ENCODE data around the gene FIBP. TPM values are rescaled to one million over a fixed set of nuclear protein-coding genes. Genes with fewer than 3 reads are reported as not detected.

FIBP gene
- total RNA-seq, 4 donors from 2014 or later: 39.6 to 79.3 (median 53.0) TPM

- peaks cover 0 to 26% of the 10 kb centered on the region in 2 donors for H3K36me3 ChIP-seq
- ATAC-seq: peak; percentile 13 to 22
- in situ Hi-C loops (cut with MboI; ENCODE audit: low sequenced_read_pairs in 4 of 4): no loop called here
- no peaks in the 10 kb centered on the region for H3K27me3 ChIP-seq
- TF ChIP-seq CTCF (IDR thresholded peaks at IDR 0.05 in 4 of 5, conservative IDR thresholded peaks at IDR 0.05 in 1 of 5): no peak
- no peak for TF ChIP-seq POLR2A (IDR thresholded peaks at IDR 0.05)
- peak overlapping the region; percentile 80 to 93 (median 86) for H3K27ac ChIP-seq
- peak overlapping the region; percentile 77 to 93 (median 84) for H3K4me3 ChIP-seq
- intact Hi-C loops (cut with DNase I; ENCODE audit: low total_unique reads): loop anchor here (1.0 to 10.0 kb wide), 12 partner anchors 31 to 907 kb away; partner anchors contain the start of genes ARL2, BANF1, EIF1AD and FIBP
- DNase-seq: peak in 1 of 2 donors; percentile 23
- peaks cover 43 to 46% of the 10 kb centered on the region in 2 donors for H3K4me1 ChIP-seq
- no peaks in the 10 kb centered on the region for H3K9me3 ChIP-seq
Observed at GRCh38 chr11:65919573-65920371, 31.5 kb upstream of the FIBP start.

GRCh38 chr11:65919141-65919572 is 30.9 kb upstream of the FIBP start, which contains the start of gene DRAP1:
Gene DRAP1 (plus strand): TSS chr11:65919426. CDS start chr11:65919502, 76 bp downstream.
- in situ Hi-C loops (cut with MboI; ENCODE audit: low sequenced_read_pairs in 4 of 4): no loop called here
- Histone ChIP-seq H3K27ac (peak within 1 kb of the TSS; percentile 86 to 98 (median 94)), H3K4me1 (peaks cover 47 to 49% of the 10 kb centered on the region in 2 donors), H3K4me3 (peak within 1 kb of the TSS; percentile 77 to 95 (median 92)), H3K36me3 (peaks cover 0 to 26% of the 10 kb centered on the region in 2 donors), H3K9me3 (no peaks in the 10 kb centered on the region), H3K27me3 (no peaks in the 10 kb centered on the region)
- intact Hi-C loops (cut with DNase I; ENCODE audit: low total_unique reads): loop anchor here (1.0 to 10.0 kb wide), 12 partner anchors 31 to 907 kb away; partner anchors contain the start of genes ARL2, BANF1, EIF1AD and FIBP
- DNase-seq: peak; percentile 99
- peak; percentile 66 to 75 for ATAC-seq
- TF ChIP-seq CTCF (IDR thresholded peaks at IDR 0.05 in 4 of 5, conservative IDR thresholded peaks at IDR 0.05 in 1 of 5) (peak in 3 of 5 experiments; percentile 9 to 46 (median 37)), POLR2A (IDR thresholded peaks at IDR 0.05) (peak; percentile 83 to 84)

- Histone ChIP-seq H3K9me3 (no peaks in the 10 kb centered on the region), H3K27me3 (no peaks in the 10 kb centered on the region), H3K4me1 (peaks cover 47 to 49% of the 10 kb centered on the region in 2 donors), H3K27ac (peak within 1 kb of the TSS; percentile 86 to 98 (median 94)), H3K36me3 (peaks cover 0 to 26% of the 10 kb centered on the region in 2 donors), H3K4me3 (peak within 1 kb of the TSS; percentile 77 to 95 (median 92))
- peak; percentile 74 to 81 for TF ChIP-seq POLR2A (IDR thresholded peaks at IDR 0.05)
- peak in 1 of 5 experiments; percentile 8 for TF ChIP-seq CTCF (IDR thresholded peaks at IDR 0.05 in 4 of 5, conservative IDR thresholded peaks at IDR 0.05 in 1 of 5)
- intact Hi-C loops (cut with DNase I; ENCODE audit: low total_unique reads): loop anchor here (1.0 to 10.0 kb wide), 12 partner anchors 30 to 906 kb away; partner anchors contain the start of genes ARL2, BANF1, EIF1AD and FIBP
- ATAC-seq (peak; percentile 57 to 61), DNase-seq (peak in 1 of 2 donors; percentile 46)
- in situ Hi-C loops (cut with MboI; ENCODE audit: low sequenced_read_pairs in 4 of 4): no loop called here
Observed at GRCh38 chr11:65918211-65919140, 30.2 kb upstream of the FIBP start, which contains the start of gene C11orf68. Gene C11orf68 (minus strand): TSS chr11:65919062. CDS start chr11:65919031, 31 bp downstream.
